PFSK-1 (cell line): ENCODE results near the gene SLC22A13.

ENCODE experiments used
- FOXP2 ChIP-seq: optimal IDR thresholded peaks from 2 replicates; pipeline ENCODE3; 2011; ENCODE audit warnings: borderline replicate concordance, control low read depth, inconsistent platforms; ENCODE audit not compliant: insufficient read depth; ENCODE audit errors: extremely low read length, extremely low read depth
- POLR2AphosphoS5 ChIP-seq: IDR thresholded peaks from 2 replicates; pipeline ENCODE4 v1.6.1; 2012; ENCODE audit warnings: low read depth, mild to moderate bottlenecking, control low read depth, low read length, moderate library complexity
- SIN3A ChIP-seq: IDR thresholded peaks from 2 replicates; pipeline ENCODE4 v1.6.1; 2012; ENCODE audit warnings: mild to moderate bottlenecking, low read length, moderate library complexity, borderline replicate concordance; ENCODE audit not compliant: insufficient read depth
- TAF1 ChIP-seq: IDR thresholded peaks from 2 replicates; pipeline ENCODE4 v1.6.1; 2012; ENCODE audit warnings: low read length, control low read depth, borderline replicate concordance; ENCODE audit not compliant: insufficient read depth
- TF ChIP-seq, protein P1 (sequence below), 2 experiments: IDR thresholded peaks; 2 replicates each; pipeline versions ENCODE4 v1.6.1 to v1.8.0; 2011 to 2012; ENCODE audit warnings: low read depth in 2 of 2, low read length in 2 of 2, control low read depth in 1 of 2, inconsistent platforms in 1 of 2, mild to moderate bottlenecking in 1 of 2, moderate library complexity in 1 of 2; ENCODE audit not compliant: insufficient read depth in 1 of 2

Gene SLC22A13

DNA sequence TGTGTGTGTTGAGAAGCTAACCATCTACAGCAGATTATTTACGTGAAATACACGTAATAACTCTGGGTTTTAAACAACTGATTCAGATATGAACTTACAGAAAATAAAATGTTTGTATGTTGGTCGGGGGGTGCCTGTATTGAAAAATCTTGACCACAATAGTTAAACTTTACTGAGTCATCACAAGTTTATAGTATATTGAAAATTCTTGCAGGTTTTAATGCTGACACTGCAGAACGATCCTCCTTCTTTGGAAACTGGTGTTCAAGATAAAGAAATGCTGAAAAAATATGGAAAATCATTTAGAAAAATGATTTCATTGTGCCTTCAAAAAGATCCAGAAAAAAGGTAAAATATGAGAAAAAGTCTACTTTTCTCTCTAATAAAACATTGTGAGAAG lies 41.3 kb upstream of the SLC22A13 start:
- TF ChIP-seq SIN3A, result no peak
- TF ChIP-seq, protein P1, sequence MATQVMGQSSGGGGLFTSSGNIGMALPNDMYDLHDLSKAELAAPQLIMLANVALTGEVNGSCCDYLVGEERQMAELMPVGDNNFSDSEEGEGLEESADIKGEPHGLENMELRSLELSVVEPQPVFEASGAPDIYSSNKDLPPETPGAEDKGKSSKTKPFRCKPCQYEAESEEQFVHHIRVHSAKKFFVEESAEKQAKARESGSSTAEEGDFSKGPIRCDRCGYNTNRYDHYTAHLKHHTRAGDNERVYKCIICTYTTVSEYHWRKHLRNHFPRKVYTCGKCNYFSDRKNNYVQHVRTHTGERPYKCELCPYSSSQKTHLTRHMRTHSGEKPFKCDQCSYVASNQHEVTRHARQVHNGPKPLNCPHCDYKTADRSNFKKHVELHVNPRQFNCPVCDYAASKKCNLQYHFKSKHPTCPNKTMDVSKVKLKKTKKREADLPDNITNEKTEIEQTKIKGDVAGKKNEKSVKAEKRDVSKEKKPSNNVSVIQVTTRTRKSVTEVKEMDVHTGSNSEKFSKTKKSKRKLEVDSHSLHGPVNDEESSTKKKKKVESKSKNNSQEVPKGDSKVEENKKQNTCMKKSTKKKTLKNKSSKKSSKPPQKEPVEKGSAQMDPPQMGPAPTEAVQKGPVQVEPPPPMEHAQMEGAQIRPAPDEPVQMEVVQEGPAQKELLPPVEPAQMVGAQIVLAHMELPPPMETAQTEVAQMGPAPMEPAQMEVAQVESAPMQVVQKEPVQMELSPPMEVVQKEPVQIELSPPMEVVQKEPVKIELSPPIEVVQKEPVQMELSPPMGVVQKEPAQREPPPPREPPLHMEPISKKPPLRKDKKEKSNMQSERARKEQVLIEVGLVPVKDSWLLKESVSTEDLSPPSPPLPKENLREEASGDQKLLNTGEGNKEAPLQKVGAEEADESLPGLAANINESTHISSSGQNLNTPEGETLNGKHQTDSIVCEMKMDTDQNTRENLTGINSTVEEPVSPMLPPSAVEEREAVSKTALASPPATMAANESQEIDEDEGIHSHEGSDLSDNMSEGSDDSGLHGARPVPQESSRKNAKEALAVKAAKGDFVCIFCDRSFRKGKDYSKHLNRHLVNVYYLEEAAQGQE (IDR thresholded peaks at IDR 0.05; ENCODE audit: insufficient read depth in 1 of 2, low read depth in 2 of 2, low read length in 2 of 2), result no peak
- TF ChIP-seq TAF1, result no peak
- no peak for TF ChIP-seq FOXP2
- TF ChIP-seq POLR2AphosphoS5, result no peak

DNA sequence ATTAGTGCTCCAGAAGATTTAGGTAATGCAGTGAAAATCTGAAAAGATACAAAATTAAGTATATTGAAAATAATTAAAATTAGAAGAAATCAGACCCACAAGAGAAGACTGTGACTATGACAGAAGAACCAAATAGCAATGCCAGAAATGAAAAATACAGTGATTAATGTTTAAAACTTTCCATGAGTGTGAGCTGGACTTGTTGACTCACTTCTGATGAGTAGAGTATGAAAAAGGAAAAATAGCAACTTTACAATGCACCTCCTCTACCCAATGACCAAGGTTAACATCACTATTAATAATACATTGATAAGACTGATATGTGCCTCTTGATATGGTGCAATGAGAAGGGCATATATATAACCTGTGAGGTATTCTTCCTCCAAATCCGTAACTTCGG lies 39.3 kb upstream of the SLC22A13 start:
- TF ChIP-seq POLR2AphosphoS5 (no peak), SIN3A (no peak), FOXP2 (no peak), TAF1 (no peak)
- TF ChIP-seq, protein P1 (IDR thresholded peaks at IDR 0.05; ENCODE audit: insufficient read depth in 1 of 2, low read depth in 2 of 2, low read length in 2 of 2), result no peak

DNA sequence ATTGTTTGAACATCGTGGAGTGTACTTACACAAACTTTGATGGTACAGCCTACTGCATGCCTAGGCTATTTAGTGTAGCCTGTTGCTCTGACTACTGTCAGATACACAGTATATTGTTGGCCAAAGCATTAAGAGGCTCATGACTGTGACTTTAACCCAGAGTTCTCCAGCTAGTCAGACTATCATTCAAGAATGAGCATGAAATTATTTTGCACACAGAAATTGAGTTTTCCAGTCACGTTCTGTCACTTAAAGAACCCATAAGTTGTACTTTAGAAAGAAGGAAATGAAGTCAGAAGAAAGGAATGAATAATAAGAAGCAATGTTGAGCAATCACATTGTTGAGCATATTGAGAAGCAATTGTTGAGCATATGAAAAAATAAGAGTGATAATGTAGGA lies 37.6 kb upstream of the SLC22A13 start:
- TF ChIP-seq, protein P1 (IDR thresholded peaks at IDR 0.05; ENCODE audit: insufficient read depth in 1 of 2, low read depth in 2 of 2, low read length in 2 of 2), result no peak
- TF ChIP-seq FOXP2, result no peak
- TF ChIP-seq SIN3A, result no peak
- no peak for TF ChIP-seq TAF1
- TF ChIP-seq POLR2AphosphoS5, result no peak

DNA sequence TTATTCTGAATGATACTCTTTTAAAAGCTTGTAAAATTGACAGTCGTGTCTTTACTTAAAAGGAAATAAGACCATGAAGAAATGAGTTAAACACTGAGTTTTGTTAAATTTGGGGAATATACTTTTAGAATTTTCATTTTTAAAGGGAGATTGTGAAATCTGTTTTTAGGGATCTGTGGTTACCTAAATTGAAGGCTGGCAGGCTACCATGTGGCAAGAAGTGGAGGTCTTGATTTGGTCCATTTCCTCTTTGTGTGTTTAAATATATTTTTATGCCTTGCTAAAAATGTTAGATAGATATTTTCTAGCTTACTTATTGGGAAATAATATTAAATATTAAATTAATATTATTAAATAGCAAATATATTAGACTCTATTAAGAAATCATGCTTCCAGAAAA lies 36.6 kb upstream of the SLC22A13 start:
- TF ChIP-seq SIN3A (no peak), POLR2AphosphoS5 (no peak), FOXP2 (no peak), TAF1 (no peak)
- TF ChIP-seq, protein P1 (IDR thresholded peaks at IDR 0.05; ENCODE audit: insufficient read depth in 1 of 2, low read depth in 2 of 2, low read length in 2 of 2), result no peak

DNA sequence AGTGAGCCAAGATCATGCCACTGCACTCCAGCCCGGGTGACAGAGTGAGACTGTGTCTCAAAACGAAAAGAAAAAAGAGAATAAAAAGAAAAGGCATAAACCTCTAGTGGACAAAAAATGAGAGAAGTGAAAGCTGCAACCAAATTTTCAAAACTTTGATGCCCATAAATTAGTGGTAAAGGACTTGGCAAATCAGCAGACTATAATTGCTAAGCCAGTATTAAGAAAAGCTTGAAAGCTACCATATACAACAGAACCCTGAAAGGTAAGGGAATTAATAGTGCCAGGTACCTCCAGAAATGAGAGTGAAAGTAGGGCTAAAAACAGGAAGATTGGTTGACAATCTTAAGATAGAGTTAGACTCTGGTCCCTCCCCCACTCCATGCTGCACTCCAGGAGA lies 32.9 kb upstream of the SLC22A13 start:
- no peak for TF ChIP-seq FOXP2
- no peak for TF ChIP-seq SIN3A
- TF ChIP-seq, protein P1 (IDR thresholded peaks at IDR 0.05; ENCODE audit: insufficient read depth in 1 of 2, low read depth in 2 of 2, low read length in 2 of 2), result no peak
- TF ChIP-seq POLR2AphosphoS5, result no peak
- TF ChIP-seq TAF1, result no peak
